Measurements from ENCODE around the gene CAMK1G.

DNA sequence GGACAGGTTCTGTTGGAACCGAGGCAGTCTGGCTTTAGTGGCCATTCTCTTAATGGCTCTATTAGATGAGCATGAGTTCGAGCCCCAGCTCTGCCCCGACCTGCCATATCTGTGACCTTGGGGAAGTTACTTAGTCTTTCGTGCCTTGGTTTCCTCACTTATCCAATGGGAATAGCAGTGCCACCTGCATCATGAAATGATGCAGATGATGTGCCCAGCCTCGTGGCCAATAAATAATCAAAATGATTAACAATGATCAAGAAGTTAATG lies 30.6 kb downstream of the CAMK1G start:
- TF ChIP-seq, protein P1, sequence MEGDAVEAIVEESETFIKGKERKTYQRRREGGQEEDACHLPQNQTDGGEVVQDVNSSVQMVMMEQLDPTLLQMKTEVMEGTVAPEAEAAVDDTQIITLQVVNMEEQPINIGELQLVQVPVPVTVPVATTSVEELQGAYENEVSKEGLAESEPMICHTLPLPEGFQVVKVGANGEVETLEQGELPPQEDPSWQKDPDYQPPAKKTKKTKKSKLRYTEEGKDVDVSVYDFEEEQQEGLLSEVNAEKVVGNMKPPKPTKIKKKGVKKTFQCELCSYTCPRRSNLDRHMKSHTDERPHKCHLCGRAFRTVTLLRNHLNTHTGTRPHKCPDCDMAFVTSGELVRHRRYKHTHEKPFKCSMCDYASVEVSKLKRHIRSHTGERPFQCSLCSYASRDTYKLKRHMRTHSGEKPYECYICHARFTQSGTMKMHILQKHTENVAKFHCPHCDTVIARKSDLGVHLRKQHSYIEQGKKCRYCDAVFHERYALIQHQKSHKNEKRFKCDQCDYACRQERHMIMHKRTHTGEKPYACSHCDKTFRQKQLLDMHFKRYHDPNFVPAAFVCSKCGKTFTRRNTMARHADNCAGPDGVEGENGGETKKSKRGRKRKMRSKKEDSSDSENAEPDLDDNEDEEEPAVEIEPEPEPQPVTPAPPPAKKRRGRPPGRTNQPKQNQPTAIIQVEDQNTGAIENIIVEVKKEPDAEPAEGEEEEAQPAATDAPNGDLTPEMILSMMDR (IDR thresholded peaks at IDR 0.05; ENCODE audit: insufficient read depth, low read length, poor library complexity, severe bottlenecking): no peak
- no peak for TF ChIP-seq EZH2phosphoT487 (conservative IDR thresholded peaks at IDR 0.05; ENCODE audit: low read length)
